ENCODE data around the gene DISC1. TPM values are rescaled to one million over a fixed set of nuclear protein-coding genes. Genes with fewer than 3 reads are reported as not detected.

DISC1 gene
- total RNA-seq, 1 donor from 2014 or later, result 16.0 TPM

- H3K4me3 ChIP-seq, result no peak overlapping the region
Measured at GRCh38 chr1:231951374-231951773, 324.8 kb downstream of the DISC1 start.

GRCh38 chr1:231952154-231952553 is 325.6 kb downstream of the DISC1 start:
- peaks cover 0 to 3% of the 10 kb centered on the region in 2 donors for H3K4me1 ChIP-seq
- DNase-seq (ENCODE audit: low spot score in 2 of 2), result no peak
- H3K36me3 ChIP-seq, result no peaks in the 10 kb centered on the region
- no peaks in the 10 kb centered on the region for H3K27me3 ChIP-seq
- H3K27ac ChIP-seq, result no peak overlapping the region
- TF ChIP-seq CTCF (IDR thresholded peaks at IDR 0.05), result no peak
- intact Hi-C loops (cut with DNase I), result no loop called here
- no peak overlapping the region for H3K4me3 ChIP-seq
- H3K9me3 ChIP-seq, result no peaks in the 10 kb centered on the region

More at GRCh38 chr1:231951374-231951773, 324.8 kb downstream of the DISC1 start:
- TF ChIP-seq CTCF (IDR thresholded peaks at IDR 0.05), result no peak
- peaks cover 0 to 3% of the 10 kb centered on the region in 2 donors for H3K4me1 ChIP-seq
- DNase-seq (ENCODE audit: low spot score in 2 of 2), result no peak
- no peaks in the 10 kb centered on the region for H3K27me3 ChIP-seq
- H3K27ac ChIP-seq, result no peak overlapping the region
- H3K36me3 ChIP-seq, result no peaks in the 10 kb centered on the region
- intact Hi-C loops (cut with DNase I), result no loop called here
- H3K9me3 ChIP-seq, result no peaks in the 10 kb centered on the region

- no peak for TF ChIP-seq CTCF (IDR thresholded peaks at IDR 0.05)
Measured at GRCh38 chr1:231953660-231954059, 327.1 kb downstream of the DISC1 start.

GRCh38 chr1:231954751-231955150 is 328.2 kb downstream of the DISC1 start:
- Histone ChIP-seq H3K4me3 (no peak overlapping the region), H3K9me3 (no peaks in the 10 kb centered on the region), H3K36me3 (no peaks in the 10 kb centered on the region), H3K27me3 (no peaks in the 10 kb centered on the region), H3K4me1 (no peaks in the 10 kb centered on the region), H3K27ac (no peak overlapping the region)
- no peak for TF ChIP-seq CTCF (IDR thresholded peaks at IDR 0.05)
- intact Hi-C loops (cut with DNase I), result no loop called here
- DNase-seq (ENCODE audit: low spot score in 2 of 2), result no peak

More at GRCh38 chr1:231953660-231954059, 327.1 kb downstream of the DISC1 start:
- H3K4me3 ChIP-seq, result no peak overlapping the region
- H3K27ac ChIP-seq, result no peak overlapping the region
- no peaks in the 10 kb centered on the region for H3K9me3 ChIP-seq
- H3K4me1 ChIP-seq, result peaks cover 0 to 3% of the 10 kb centered on the region in 2 donors
- DNase-seq (ENCODE audit: low spot score in 2 of 2), result no peak
- H3K36me3 ChIP-seq, result no peaks in the 10 kb centered on the region
- intact Hi-C loops (cut with DNase I), result no loop called here
- no peaks in the 10 kb centered on the region for H3K27me3 ChIP-seq

- Histone ChIP-seq H3K27ac (no peak overlapping the region), H3K27me3 (no peaks in the 10 kb centered on the region), H3K36me3 (no peaks in the 10 kb centered on the region), H3K9me3 (no peaks in the 10 kb centered on the region), H3K4me1 (no peaks in the 10 kb centered on the region), H3K4me3 (no peak overlapping the region)
- TF ChIP-seq CTCF (IDR thresholded peaks at IDR 0.05), result no peak
- intact Hi-C loops (cut with DNase I), result no loop called here
- no peak for DNase-seq (ENCODE audit: low spot score in 2 of 2)
Measured at GRCh38 chr1:231957359-231957758, 330.8 kb downstream of the DISC1 start.

- no peak for TF ChIP-seq CTCF (IDR thresholded peaks at IDR 0.05)
- H3K9me3 ChIP-seq, result no peaks in the 10 kb centered on the region
- intact Hi-C loops (cut with DNase I), result no loop called here
- H3K4me1 ChIP-seq, result no peaks in the 10 kb centered on the region
- no peak overlapping the region for H3K27ac ChIP-seq
- no peak overlapping the region for H3K4me3 ChIP-seq
- H3K36me3 ChIP-seq, result no peaks in the 10 kb centered on the region
- H3K27me3 ChIP-seq, result no peaks in the 10 kb centered on the region
- DNase-seq (ENCODE audit: low spot score in 2 of 2), result no peak
Measured at GRCh38 chr1:231958448-231958847, 331.9 kb downstream of the DISC1 start.
